GM12891 (cell line): ENCODE results near the gene KMO.

Source experiments
- POLR2A ChIP-seq: IDR thresholded peaks from 2 replicates; pipeline ENCODE4 v1.6.1; 2011; ENCODE audit warnings: low read depth, low read length, control low read depth
- POLR2AphosphoS5 ChIP-seq: IDR thresholded peaks from 2 replicates; pipeline ENCODE4 v1.6.1; 2011; ENCODE audit warnings: low read depth, low read length, control low read depth
- TAF1 ChIP-seq: IDR thresholded peaks from 2 replicates; pipeline ENCODE4 v1.6.1; 2011; ENCODE audit warnings: low read depth, low read length, control low read depth

DNA sequence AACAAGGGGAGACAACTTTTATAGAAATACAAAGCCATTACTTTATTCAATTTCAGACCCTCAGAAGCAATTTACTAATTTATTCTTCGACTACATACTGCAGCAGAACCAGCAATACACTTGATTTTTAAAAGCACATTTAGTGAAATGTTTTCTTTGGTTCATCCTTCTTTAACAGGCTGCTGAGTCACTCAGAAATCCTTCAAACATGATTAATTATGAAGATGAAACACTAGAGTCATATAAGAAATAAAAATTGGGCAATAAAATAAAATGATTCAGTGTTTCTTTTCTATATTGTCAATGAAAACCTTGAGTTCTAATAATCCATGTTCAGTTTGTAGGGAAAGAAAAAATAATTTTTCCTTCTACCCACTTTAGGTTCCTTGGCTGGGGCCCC, 61.0 kb downstream of the KMO start:
- no peak for TF ChIP-seq POLR2A
- no peak for TF ChIP-seq POLR2AphosphoS5
- TF ChIP-seq TAF1, result no peak
